Lung (tissue), 12 donors: ENCODE measurements around the gene EBF4. TPM values are rescaled to one million over a fixed set of nuclear protein-coding genes. Genes with fewer than 3 reads are reported as not detected.

Source experiments
- ATAC-seq: fragments of 200-7000 bp; cut with Tn5 transposase; one replicate; pipeline ENCODE4 v1.9.1; 2020; ENCODE audit warnings: moderate number of reproducible peaks; ENCODE audit not compliant: insufficient read depth, low FRiP score
- DNase-seq, 3 donors: peaks; one replicate each; pipeline ENCODE4 v3.0.0-alpha.2; 2013 to 2017
- H3K27ac ChIP-seq, 2 donors: one replicate each; pipeline ENCODE4 v1.5.1; 2013; ENCODE audit warnings: mild to moderate bottlenecking in 2 of 2, moderate library complexity in 2 of 2, control low read depth in 1 of 2, inconsistent platforms in 1 of 2, low read depth in 1 of 2, low read length in 1 of 2
- H3K27me3 ChIP-seq, 3 donors: one replicate each; pipeline ENCODE4 v1.5.1; 2013; ENCODE audit warnings: low read length in 2 of 3; ENCODE audit not compliant: control insufficient read depth in 3 of 3, insufficient read depth in 3 of 3
- H3K36me3 ChIP-seq, 4 donors: one replicate each; pipeline ENCODE4 v1.5.1; 2013; ENCODE audit warnings: low read length in 4 of 4, mild to moderate bottlenecking in 1 of 4, moderate library complexity in 1 of 4; ENCODE audit not compliant: control insufficient read depth in 4 of 4, insufficient read depth in 4 of 4
- H3K4me1 ChIP-seq, 5 donors: one replicate each; pipeline ENCODE4 v1.5.1; 2013; ENCODE audit warnings: low read length in 5 of 5, mild to moderate bottlenecking in 2 of 5, moderate library complexity in 1 of 5; ENCODE audit not compliant: control insufficient read depth in 5 of 5, insufficient read depth in 5 of 5
- H3K4me3 ChIP-seq: one replicate; pipeline ENCODE4 v1.5.1; 2013; ENCODE audit warnings: mild to moderate bottlenecking, control low read depth, moderate library complexity
- H3K9ac ChIP-seq, 2 donors: one replicate each; pipeline ENCODE4 v1.5.1; 2013; ENCODE audit warnings: low read length in 2 of 2, control low read depth in 1 of 2; ENCODE audit not compliant: insufficient read depth in 1 of 2
- H3K9me3 ChIP-seq, 4 donors: one replicate each; pipeline ENCODE4 v1.5.1; 2013; ENCODE audit warnings: low read length in 3 of 4, mild to moderate bottlenecking in 1 of 4, moderate library complexity in 1 of 4; ENCODE audit not compliant: control insufficient read depth in 4 of 4, insufficient read depth in 3 of 4
- CTCF ChIP-seq: IDR thresholded peaks from 2 replicates; pipeline ENCODE4 v1.5.1; 2012; ENCODE audit warnings: mild to moderate bottlenecking; ENCODE audit errors: control extremely low read depth, extremely low read depth
- WGBS, 2 donors: extraction: QIAGEN DNeasy Blood & Tissue Kit; methylation state at CpG; one replicate each; pipeline ENCODE4 v1.1.7; 2013; 5-methylcytosine and 5-hydroxymethylcytosine counted together
- polyA plus RNA-seq, 2 donors: library from polyadenylated mRNA; stranded (reverse); fragments of 200-250 nt; gene quantifications; one replicate each; pipeline ENCODE4 v1.2.1, GENCODE V29; 2013
- total RNA-seq, 2 donors: library from RNA; depleted of rRNA in 1 of 2; stranded (reverse); fragments of >200 nt in 1 of 2; gene quantifications; one replicate each; pipeline ENCODE4 v1.2.1, GENCODE V29; 2014 to 2021
- donor health status: control.
- donor health status: control.
- donor health status: Bipolar disorder and iron deficiency.
- donor health status: healthy.
- donor health status: DM: yes; HTN: yes; CAD: no.

The EBF4 gene
- total and polyA plus RNA-seq, 4 donors, result 5.8 to 15.8 (median 7.4) TPM

GRCh38 chr20:2739042-2739398 lies 46.4 kb downstream of the EBF4 start:
- no peaks in the 10 kb centered on the region for H3K4me1 ChIP-seq
- no peak overlapping the region for H3K9ac ChIP-seq
- H3K36me3 ChIP-seq, result no peaks in the 10 kb centered on the region
- no peak for TF ChIP-seq CTCF
- DNase-seq (no peak), ATAC-seq (no peak)
- 87 to 91% methylated on average over 8 of the region's 8 CpGs for WGBS, 2 donors
- peaks cover 0 to 14% (median 0%) of the 10 kb centered on the region in 3 donors for H3K27me3 ChIP-seq
- no peak overlapping the region for H3K4me3 ChIP-seq
- H3K27ac ChIP-seq, result no peak overlapping the region
- peaks cover 0 to 2% (median 0%) of the 10 kb centered on the region in 4 donors for H3K9me3 ChIP-seq

- Histone ChIP-seq H3K27me3 (peaks cover 0 to 14% (median 0%) of the 10 kb centered on the region in 3 donors), H3K9me3 (no peaks in the 10 kb centered on the region), H3K4me3 (no peak overlapping the region), H3K4me1 (no peaks in the 10 kb centered on the region), H3K36me3 (no peaks in the 10 kb centered on the region), H3K9ac (no peak overlapping the region), H3K27ac (no peak overlapping the region)
- no peak for ATAC-seq
- DNase-seq, result no peak
- TF ChIP-seq CTCF, result no peak
- WGBS, 2 donors, result 82% methylated on average over 6 of the region's 6 CpGs
Measured at GRCh38 chr20:2740702-2741101, 48.1 kb downstream of the EBF4 start.

GRCh38 chr20:2741463-2741862 lies 48.9 kb downstream of the EBF4 start:
- TF ChIP-seq CTCF, result no peak
- H3K27ac ChIP-seq, result no peak overlapping the region
- H3K9ac ChIP-seq, result no peak overlapping the region
- peaks cover 0 to 11% (median 0%) of the 10 kb centered on the region in 3 donors for H3K27me3 ChIP-seq
- ATAC-seq, result no peak
- DNase-seq, result no peak
- no peak overlapping the region for H3K4me3 ChIP-seq
- no peaks in the 10 kb centered on the region for H3K9me3 ChIP-seq
- no peaks in the 10 kb centered on the region for H3K4me1 ChIP-seq
- WGBS, 2 donors, result 22 to 51% methylated on average over 3 of the region's 3 CpGs
- H3K36me3 ChIP-seq, result no peaks in the 10 kb centered on the region

GRCh38 chr20:2741881-2742280 lies 49.3 kb downstream of the EBF4 start:
- 80 to 81% methylated on average over 7 of the region's 7 CpGs for WGBS, 2 donors
- H3K27ac ChIP-seq, result no peak overlapping the region
- ATAC-seq, result no peak

More at GRCh38 chr20:2741881-2742280, 49.3 kb downstream of the EBF4 start:
- no peak overlapping the region for H3K4me3 ChIP-seq
- no peak for DNase-seq
- TF ChIP-seq CTCF, result no peak
- no peaks in the 10 kb centered on the region for H3K36me3 ChIP-seq
- no peaks in the 10 kb centered on the region for H3K4me1 ChIP-seq
- no peak overlapping the region for H3K9ac ChIP-seq
- no peaks in the 10 kb centered on the region for H3K9me3 ChIP-seq
- H3K27me3 ChIP-seq, result peaks cover 0 to 15% (median 0%) of the 10 kb centered on the region in 3 donors
